ENCODE data around the gene MAD1L1.
"Not testable (repeated sequence)": the region's sequence is repeated elsewhere in the genome, so short reads cannot be mapped to it uniquely, and the experiment has no call there.

MAD1L1 gene

GRCh38 chr7:2165610-2166594 lies 66.8 kb downstream of the MAD1L1 start:
- DNase-seq: peak in 2 of 3 donors; percentile 22 to 44
- H3K4me3 ChIP-seq (ENCODE audit: control insufficient read depth in 1 of 7, extremely low read depth in 1 of 7, insufficient read depth in 4 of 7, low read depth in 2 of 7, low read length in 6 of 7): no peak overlapping the region
- H3K27ac ChIP-seq (ENCODE audit: insufficient read depth in 1 of 2, low read depth in 1 of 2, low read length in 2 of 2, poor library complexity in 1 of 2, severe bottlenecking in 2 of 2): no peak overlapping the region
- POLR2A ChIA-PET: no interaction called here
- 91% methylated on average over 23 of the region's 28 CpGs for WGBS (ENCODE audit: insufficient coverage)
- no peaks in the 10 kb centered on the region for H3K27me3 ChIP-seq (replicated peaks in 2 of 5; ENCODE audit: control insufficient read depth in 4 of 5, insufficient read depth in 5 of 5, low read length in 4 of 5)
- CTCF ChIA-PET: interaction anchor here (0.6 to 1.7 kb wide), 4 partner anchors 8 to 834 kb away, joined by 3 to 6 read pairs (median 4); no protein-coding TSS in a partner anchor
- H3K4me1 ChIP-seq (ENCODE audit: control extremely low read depth in 1 of 4, control insufficient read depth in 4 of 4, insufficient read depth in 4 of 4, low read length in 3 of 4): peaks cover 0 to 8% (median 0%) of the 10 kb centered on the region in 4 experiments
- H3K9me3 ChIP-seq (ENCODE audit: control extremely low read depth in 1 of 5, control insufficient read depth in 4 of 5, insufficient read depth in 2 of 5, low read depth in 1 of 5, low read length in 4 of 5): no peaks in the 10 kb centered on the region
- H3K36me3 ChIP-seq (ENCODE audit: control insufficient read depth in 4 of 4, insufficient read depth in 4 of 4, low read length in 3 of 4): peaks cover 0 to 34% (median 11%) of the 10 kb centered on the region in 4 experiments

DNA sequence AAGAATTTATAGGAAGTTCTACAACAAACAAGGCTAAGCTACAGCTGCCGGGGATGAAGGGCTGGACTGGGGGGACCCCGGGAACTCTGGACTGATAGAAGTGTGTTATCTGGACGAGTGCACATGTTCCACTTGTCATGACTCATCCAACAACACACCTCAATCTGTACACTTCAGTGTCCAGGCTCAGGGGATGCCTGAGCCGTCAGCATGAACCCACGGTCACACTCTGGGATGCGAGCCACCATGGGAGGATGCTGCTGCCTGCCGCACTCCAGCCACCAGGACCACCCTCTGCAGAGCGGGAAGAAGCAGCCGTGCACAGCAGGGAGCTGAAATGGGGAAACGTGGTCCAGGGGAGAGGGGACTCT lies 67.5 kb downstream of the MAD1L1 start:
- Histone ChIP-seq H3K9me3 (ENCODE audit: control extremely low read depth in 1 of 5, control insufficient read depth in 4 of 5, insufficient read depth in 2 of 5, low read depth in 1 of 5, low read length in 4 of 5) (no peaks in the 10 kb centered on the region), H3K36me3 (ENCODE audit: control insufficient read depth in 4 of 4, insufficient read depth in 4 of 4, low read length in 3 of 4) (peaks cover 0 to 28% (median 9%) of the 10 kb centered on the region in 4 experiments), H3K27me3 (replicated peaks in 2 of 5; ENCODE audit: control insufficient read depth in 4 of 5, insufficient read depth in 5 of 5, low read length in 4 of 5) (no peaks in the 10 kb centered on the region), H3K27ac (ENCODE audit: insufficient read depth in 1 of 2, low read depth in 1 of 2, low read length in 2 of 2, poor library complexity in 1 of 2, severe bottlenecking in 2 of 2) (no peak overlapping the region), H3K4me1 (ENCODE audit: control extremely low read depth in 1 of 4, control insufficient read depth in 4 of 4, insufficient read depth in 4 of 4, low read length in 3 of 4) (peaks cover 0 to 8% (median 0%) of the 10 kb centered on the region in 4 experiments), H3K4me3 (ENCODE audit: control insufficient read depth in 1 of 7, extremely low read depth in 1 of 7, insufficient read depth in 4 of 7, low read depth in 2 of 7, low read length in 6 of 7) (no peak overlapping the region)
- DNase-seq: no peak
- CTCF ChIA-PET: interaction anchor here (0.6 to 1.7 kb wide), 3 partner anchors 13 to 833 kb away, joined by 3 to 5 read pairs (median 4); no protein-coding TSS in a partner anchor
- POLR2A ChIA-PET: no interaction called here
- WGBS (ENCODE audit: insufficient coverage): 98% methylated on average over 7 of the region's 10 CpGs

GRCh38 chr7:2164646-2165045 lies 68.1 kb downstream of the MAD1L1 start:
- DNase-seq: no peak
- WGBS (ENCODE audit: insufficient coverage): 100% methylated on average over 5 of the region's 5 CpGs
- POLR2A ChIA-PET: no interaction called here

GRCh38 chr7:2163600-2164555 lies 68.9 kb downstream of the MAD1L1 start:
- no peak overlapping the region for H3K4me3 ChIP-seq (ENCODE audit: control insufficient read depth in 1 of 7, extremely low read depth in 1 of 7, insufficient read depth in 4 of 7, low read depth in 2 of 7, low read length in 6 of 7)
- H3K36me3 ChIP-seq (ENCODE audit: control insufficient read depth in 4 of 4, insufficient read depth in 4 of 4, low read length in 3 of 4): peaks cover 0 to 28% (median 5%) of the 10 kb centered on the region in 4 experiments
- CTCF ChIA-PET: interaction anchor here (1.5 kb wide), 1 partner anchor 14 kb away, joined by 3 read pairs; no protein-coding TSS in a partner anchor
- POLR2A ChIA-PET: interaction anchor here (0.5 kb wide), 1 partner anchor 44 kb away, joined by 3 read pairs; no protein-coding TSS in a partner anchor
- no peaks in the 10 kb centered on the region for H3K27me3 ChIP-seq (replicated peaks in 2 of 5; ENCODE audit: control insufficient read depth in 4 of 5, insufficient read depth in 5 of 5, low read length in 4 of 5)
- H3K9me3 ChIP-seq (ENCODE audit: control extremely low read depth in 1 of 5, control insufficient read depth in 4 of 5, insufficient read depth in 2 of 5, low read depth in 1 of 5, low read length in 4 of 5): no peaks in the 10 kb centered on the region
- no peak for DNase-seq
- H3K4me1 ChIP-seq (ENCODE audit: control extremely low read depth in 1 of 4, control insufficient read depth in 4 of 4, insufficient read depth in 4 of 4, low read length in 3 of 4): peaks cover 0 to 8% (median 0%) of the 10 kb centered on the region in 4 experiments
- WGBS (ENCODE audit: insufficient coverage): 95% methylated on average over 17 of the region's 22 CpGs
- H3K27ac ChIP-seq (ENCODE audit: insufficient read depth in 1 of 2, low read depth in 1 of 2, low read length in 2 of 2, poor library complexity in 1 of 2, severe bottlenecking in 2 of 2): no peak overlapping the region

More at GRCh38 chr7:2164646-2165045, 68.1 kb downstream of the MAD1L1 start:
- peaks cover 0 to 26% (median 5%) of the 10 kb centered on the region in 4 experiments for H3K36me3 ChIP-seq (ENCODE audit: control insufficient read depth in 4 of 4, insufficient read depth in 4 of 4, low read length in 3 of 4)
- H3K27ac ChIP-seq (ENCODE audit: insufficient read depth in 1 of 2, low read depth in 1 of 2, low read length in 2 of 2, poor library complexity in 1 of 2, severe bottlenecking in 2 of 2): no peak overlapping the region
- no peaks in the 10 kb centered on the region for H3K27me3 ChIP-seq (replicated peaks in 2 of 5; ENCODE audit: control insufficient read depth in 4 of 5, insufficient read depth in 5 of 5, low read length in 4 of 5)
- H3K9me3 ChIP-seq (ENCODE audit: control extremely low read depth in 1 of 5, control insufficient read depth in 4 of 5, insufficient read depth in 2 of 5, low read depth in 1 of 5, low read length in 4 of 5): no peaks in the 10 kb centered on the region
- H3K4me1 ChIP-seq (ENCODE audit: control extremely low read depth in 1 of 4, control insufficient read depth in 4 of 4, insufficient read depth in 4 of 4, low read length in 3 of 4): peaks cover 0 to 8% (median 0%) of the 10 kb centered on the region in 4 experiments
- no peak overlapping the region for H3K4me3 ChIP-seq (ENCODE audit: control insufficient read depth in 1 of 7, extremely low read depth in 1 of 7, insufficient read depth in 4 of 7, low read depth in 2 of 7, low read length in 6 of 7)
- CTCF ChIA-PET: interaction anchor here (0.9 kb wide), 1 partner anchor 586 kb away, joined by 3 read pairs; no protein-coding TSS in a partner anchor

GRCh38 chr7:2162959-2163358 lies 69.8 kb downstream of the MAD1L1 start:
- Histone ChIP-seq H3K4me3 (ENCODE audit: control insufficient read depth in 1 of 7, extremely low read depth in 1 of 7, insufficient read depth in 4 of 7, low read depth in 2 of 7, low read length in 6 of 7) (no peak overlapping the region), H3K9me3 (ENCODE audit: control extremely low read depth in 1 of 5, control insufficient read depth in 4 of 5, insufficient read depth in 2 of 5, low read depth in 1 of 5, low read length in 4 of 5) (no peaks in the 10 kb centered on the region), H3K4me1 (ENCODE audit: control extremely low read depth in 1 of 4, control insufficient read depth in 4 of 4, insufficient read depth in 4 of 4, low read length in 3 of 4) (peaks cover 0 to 8% (median 0%) of the 10 kb centered on the region in 4 experiments), H3K27me3 (replicated peaks in 2 of 5; ENCODE audit: control insufficient read depth in 4 of 5, insufficient read depth in 5 of 5, low read length in 4 of 5) (no peaks in the 10 kb centered on the region), H3K27ac (ENCODE audit: insufficient read depth in 1 of 2, low read depth in 1 of 2, low read length in 2 of 2, poor library complexity in 1 of 2, severe bottlenecking in 2 of 2) (no peak overlapping the region), H3K36me3 (ENCODE audit: control insufficient read depth in 4 of 4, insufficient read depth in 4 of 4, low read length in 3 of 4) (peaks cover 0 to 25% (median under 1%) of the 10 kb centered on the region in 4 experiments)
- ChIA-PET POLR2A (interaction anchor here (0.5 to 0.6 kb wide), 2 partner anchors 43 to 112 kb away, joined by 3 to 5 read pairs; no protein-coding TSS in a partner anchor), CTCF (interaction anchor here (0.7 to 1.5 kb wide), 2 partner anchors 13 to 114 kb away, joined by 3 to 4 read pairs; no protein-coding TSS in a partner anchor)
- WGBS (ENCODE audit: insufficient coverage): 92% methylated on average over 4 of the region's 4 CpGs
- no peak for DNase-seq

DNA sequence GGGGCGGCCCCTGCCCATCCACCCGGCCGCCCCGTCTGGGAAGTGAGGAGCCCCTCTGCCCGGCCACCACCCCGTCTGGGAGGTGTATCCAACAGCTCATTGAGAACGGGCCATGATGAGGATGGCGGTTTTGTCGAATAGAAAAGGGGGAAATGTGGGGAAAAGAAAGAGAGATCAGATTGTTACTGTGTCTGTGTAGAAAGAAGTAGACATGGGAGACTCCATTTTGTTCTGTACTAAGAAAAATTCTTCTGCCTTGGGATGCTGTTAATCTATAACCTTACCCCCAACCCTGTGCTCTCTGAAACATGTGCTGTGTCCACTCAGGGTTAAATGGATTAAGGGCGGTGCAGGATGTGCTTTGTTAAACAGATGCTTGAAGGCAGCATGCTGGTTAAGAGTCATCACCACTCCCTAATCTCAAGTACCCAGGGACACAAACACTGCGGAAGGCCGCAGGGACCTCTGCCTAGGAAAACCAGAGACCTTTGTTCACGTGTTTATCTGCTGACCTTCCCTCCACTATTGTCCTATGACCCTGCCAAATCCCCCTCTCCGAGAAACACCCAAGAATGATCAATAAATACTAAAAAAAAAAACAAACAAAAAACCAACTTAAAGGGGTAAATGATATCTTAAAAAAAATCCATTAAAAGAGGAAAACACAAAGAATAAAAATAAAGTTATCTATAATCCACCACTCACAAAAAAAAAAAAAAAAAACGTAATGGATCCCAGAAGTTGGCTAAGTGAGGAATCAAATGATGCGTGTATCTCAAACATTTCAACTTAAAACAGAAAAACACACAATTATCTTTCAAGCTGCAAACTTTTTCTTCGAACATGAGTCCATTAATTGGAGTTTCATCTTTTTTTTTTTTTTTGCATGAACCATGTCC lies 70.5 kb downstream of the MAD1L1 start:
- POLR2A ChIA-PET: interaction anchor here (0.6 kb wide), 1 partner anchor 111 kb away, joined by 5 read pairs; no protein-coding TSS in a partner anchor
- not testable (repeated sequence) for H3K4me3 ChIP-seq (ENCODE audit: control insufficient read depth in 1 of 7, extremely low read depth in 1 of 7, insufficient read depth in 4 of 7, low read depth in 2 of 7, low read length in 6 of 7); H3K9me3 ChIP-seq (ENCODE audit: control extremely low read depth in 1 of 5, control insufficient read depth in 4 of 5, insufficient read depth in 2 of 5, low read depth in 1 of 5, low read length in 4 of 5); H3K27me3 ChIP-seq (replicated peaks in 2 of 5; ENCODE audit: control insufficient read depth in 4 of 5, insufficient read depth in 5 of 5, low read length in 4 of 5); H3K4me1 ChIP-seq (ENCODE audit: control extremely low read depth in 1 of 4, control insufficient read depth in 4 of 4, insufficient read depth in 4 of 4, low read length in 3 of 4); DNase-seq; H3K27ac ChIP-seq (ENCODE audit: insufficient read depth in 1 of 2, low read depth in 1 of 2, low read length in 2 of 2, poor library complexity in 1 of 2, severe bottlenecking in 2 of 2)
- H3K36me3 ChIP-seq (ENCODE audit: control insufficient read depth in 4 of 4, insufficient read depth in 4 of 4, low read length in 3 of 4): peaks cover 0 to 25% (median 2%) of the 10 kb centered on the region in 4 experiments
- no CpG with 5 or more reads among the region's 17 CpGs for WGBS (ENCODE audit: insufficient coverage)
- CTCF ChIA-PET: interaction anchor here (0.7 to 1.5 kb wide), 2 partner anchors 12 to 113 kb away, joined by 3 to 4 read pairs; no protein-coding TSS in a partner anchor

All from common myeloid progenitor, CD34-positive (primary cell).